Inflammatory macrophage treated with lipopolysaccharide for 1 hour (primary cell): ENCODE data around the gene TTF1.
"Not testable (repeated sequence)": the region's sequence is repeated elsewhere in the genome, so short reads cannot be mapped to it uniquely, and the experiment has no call there.

ENCODE experiments used
- DNase-seq, 2 donors: peaks; one replicate each; pipeline ENCODE4 v3.0.0-alpha.2; 2020 to 2022

TTF1 gene

DNA sequence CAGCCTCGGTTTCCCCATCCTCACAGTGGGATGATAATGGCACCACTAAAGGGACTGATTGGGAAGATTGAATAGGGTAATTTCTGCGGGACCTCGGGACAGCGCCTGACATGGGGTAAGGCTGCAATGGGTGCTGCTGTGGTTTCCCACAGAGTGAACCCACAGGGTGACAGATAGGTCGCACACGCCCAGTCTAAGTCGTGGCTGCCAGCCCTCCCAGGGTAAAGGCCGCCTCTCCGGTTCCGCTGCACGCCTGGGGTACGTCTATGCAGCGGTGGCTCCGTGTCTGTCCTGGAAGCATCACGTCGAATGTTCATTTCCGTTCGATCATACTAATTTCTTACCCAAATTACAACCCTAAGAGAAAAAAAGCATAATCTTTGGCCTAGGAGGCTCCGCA is 4.0 kb upstream of the TTF1 start:
- DNase-seq, result peak in 1 of 2 donors; percentile 11

DNA sequence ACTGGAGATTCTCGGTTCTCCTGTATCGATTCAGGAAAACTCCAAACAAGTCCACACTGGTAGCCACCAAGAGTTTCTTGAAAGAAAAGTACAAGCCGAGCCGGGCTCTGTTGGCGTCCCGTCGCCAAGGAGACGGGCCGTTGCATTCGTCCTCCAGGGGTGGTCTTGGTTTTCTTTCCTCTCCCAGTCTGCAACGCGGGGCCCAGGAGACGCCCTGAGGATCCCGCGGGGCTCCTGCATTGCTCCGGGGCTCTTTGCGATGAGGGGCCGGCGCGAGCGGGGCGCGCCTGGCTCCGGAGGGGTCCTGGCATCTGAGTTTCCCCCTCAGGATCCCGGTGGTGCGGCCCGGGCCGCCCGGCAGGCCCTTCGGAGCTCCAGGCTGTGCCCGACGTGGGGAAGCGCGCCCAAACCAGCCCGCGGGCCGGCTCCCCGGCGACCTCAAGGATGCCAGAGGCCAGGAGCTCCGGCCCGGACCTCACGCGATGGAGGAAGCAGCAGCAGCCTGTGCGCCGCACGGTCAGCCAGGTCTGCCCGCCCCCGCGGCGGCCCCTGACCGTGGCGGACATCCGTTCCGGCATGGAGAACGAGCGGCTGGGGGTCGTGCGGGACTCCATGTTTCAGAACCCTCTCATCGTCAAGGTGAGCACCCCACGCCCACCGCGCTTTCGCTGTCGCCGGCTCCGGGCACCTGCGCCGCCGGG is 3.3 kb upstream of the TTF1 start, which contains the start of gene CFAP77:
Gene CFAP77 (plus strand): TSS at position 384 of the 701 bp plus-strand sequence. CDS start 61 bp downstream, at position 445.
- peak; percentile 15 to 38 for DNase-seq

DNA sequence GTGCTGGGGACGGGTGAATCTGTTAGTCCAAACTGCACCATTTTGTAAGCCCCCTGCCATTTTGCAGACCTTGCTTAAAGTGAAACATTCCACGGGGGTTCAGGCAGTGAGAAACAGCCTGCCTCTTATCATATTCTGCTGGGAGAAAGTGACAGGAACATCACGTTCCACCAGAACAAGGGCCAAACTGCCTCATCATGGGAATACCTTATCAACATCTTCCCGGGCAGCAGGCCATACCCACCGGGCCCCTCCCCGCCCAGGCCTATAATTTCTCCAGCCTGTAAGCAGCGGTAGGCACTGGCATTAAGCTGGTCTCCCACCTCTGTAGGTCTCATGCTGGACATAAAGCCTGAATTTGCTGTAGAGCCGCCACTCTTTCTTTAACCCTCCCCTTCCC is 1.9 kb upstream of the TTF1 start:
- no peak for DNase-seq

DNA sequence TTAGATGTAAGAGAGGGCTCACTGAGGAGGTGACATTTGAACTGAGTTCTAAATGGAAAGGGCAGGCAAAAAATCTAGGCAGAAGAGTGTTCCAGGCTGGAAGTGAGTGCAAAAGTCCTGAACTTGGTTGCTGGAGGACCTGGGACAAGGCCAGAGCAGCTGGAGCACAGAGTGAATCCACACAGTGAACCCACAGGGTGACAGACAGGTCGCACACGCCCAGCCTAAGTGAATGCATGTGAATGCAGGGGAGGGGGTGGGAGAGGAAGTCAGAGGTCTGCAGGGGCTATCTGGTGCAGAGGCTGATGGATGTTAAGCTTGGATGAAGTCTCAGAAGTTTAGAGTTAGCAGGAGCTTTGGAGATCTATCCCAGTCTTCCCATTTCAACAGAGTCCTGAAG is 556 bp upstream of the TTF1 start:
- no peak for DNase-seq

DNA sequence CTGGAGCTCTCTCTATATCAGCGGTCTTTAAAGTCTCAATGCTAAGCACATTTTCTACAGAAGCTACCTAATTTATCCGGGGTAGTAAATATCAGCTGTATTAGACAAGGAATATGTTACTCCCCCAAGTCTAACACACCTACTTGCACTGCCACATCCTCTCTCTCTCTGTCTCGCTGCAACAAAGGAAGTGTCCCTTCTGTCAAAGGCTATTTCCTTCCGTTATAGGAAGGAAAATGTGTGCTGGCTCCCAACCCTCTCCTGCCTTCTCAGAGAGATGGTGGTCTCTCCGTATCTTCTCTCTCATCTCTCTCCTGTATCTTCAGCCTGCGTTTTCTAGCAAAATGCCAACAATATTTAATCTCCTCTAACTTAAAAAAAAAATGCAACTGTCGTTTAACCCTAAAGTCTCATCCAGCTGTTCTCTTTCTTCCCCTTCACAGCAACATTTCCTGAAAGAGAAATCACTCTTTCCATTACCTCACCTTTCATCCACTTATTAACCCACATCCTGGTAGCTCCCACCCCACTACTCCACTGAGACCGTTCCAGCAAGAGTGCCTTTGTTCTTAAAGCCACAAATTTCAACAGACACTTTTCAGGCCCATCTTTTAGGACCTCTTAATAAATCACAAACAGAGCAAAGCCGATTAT is 2.3 kb downstream of the TTF1 start:
- DNase-seq, result no peak

DNA sequence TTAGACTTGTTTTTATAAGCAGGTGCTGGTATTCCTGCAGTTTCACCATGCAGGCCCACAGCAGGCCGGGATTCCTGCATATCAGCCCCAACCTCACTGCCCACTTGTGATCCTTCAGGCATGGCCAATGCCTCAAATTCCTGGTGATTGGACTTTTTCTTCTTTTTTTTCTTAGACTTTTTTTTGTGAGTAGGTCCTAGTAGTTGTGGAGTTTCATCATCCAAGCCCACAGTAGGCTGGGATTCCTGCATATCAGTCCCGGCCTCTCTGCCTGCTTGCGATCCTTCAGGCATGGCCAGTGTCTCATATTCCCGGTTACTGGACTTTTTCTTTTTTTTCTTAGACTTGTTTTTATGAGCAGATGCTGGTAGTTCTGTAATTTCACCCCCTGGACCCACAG is 4.8 kb downstream of the TTF1 start:
- no peak for DNase-seq

DNA sequence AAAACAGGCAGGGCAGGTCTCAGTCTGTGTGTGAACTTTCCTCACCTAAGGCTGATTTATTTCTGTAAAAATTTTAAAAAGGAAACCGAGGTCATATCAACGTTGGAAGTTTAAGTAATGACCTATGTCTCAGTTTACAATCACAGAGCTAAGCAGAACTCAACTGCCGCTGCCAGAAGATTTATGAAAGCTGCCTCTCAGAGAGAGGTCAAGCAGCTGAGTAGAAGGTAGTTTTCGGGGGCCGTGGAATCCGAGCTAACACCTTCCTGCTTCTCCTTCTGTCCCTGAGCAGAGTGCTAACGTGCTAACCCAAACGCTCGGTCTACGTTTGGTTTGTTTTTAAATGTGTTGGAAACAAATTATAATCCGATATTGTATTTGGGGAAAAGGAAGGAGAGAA is 11.1 kb downstream of the TTF1 start:
- DNase-seq, result no peak

DNA sequence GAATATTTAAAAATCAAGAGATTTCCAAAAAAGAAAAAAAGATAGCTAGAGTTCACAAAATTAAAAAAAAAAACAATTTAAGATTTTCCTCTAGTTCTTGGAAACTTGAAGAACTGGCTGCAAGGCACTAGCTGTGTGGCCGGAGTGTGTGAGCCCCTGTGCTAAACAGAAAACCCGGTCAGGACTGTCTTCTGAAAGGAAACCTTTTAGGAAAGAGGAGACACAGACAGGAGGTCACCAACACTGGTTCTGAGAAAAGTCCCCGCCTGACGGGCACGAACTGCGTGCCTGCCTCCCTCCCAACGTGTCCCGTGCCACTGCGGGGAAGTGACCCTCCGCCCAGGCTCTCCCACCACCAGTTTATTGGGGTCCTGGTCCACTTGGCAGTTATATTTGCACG is 15.2 kb downstream of the TTF1 start:
- DNase-seq, result no peak

DNA sequence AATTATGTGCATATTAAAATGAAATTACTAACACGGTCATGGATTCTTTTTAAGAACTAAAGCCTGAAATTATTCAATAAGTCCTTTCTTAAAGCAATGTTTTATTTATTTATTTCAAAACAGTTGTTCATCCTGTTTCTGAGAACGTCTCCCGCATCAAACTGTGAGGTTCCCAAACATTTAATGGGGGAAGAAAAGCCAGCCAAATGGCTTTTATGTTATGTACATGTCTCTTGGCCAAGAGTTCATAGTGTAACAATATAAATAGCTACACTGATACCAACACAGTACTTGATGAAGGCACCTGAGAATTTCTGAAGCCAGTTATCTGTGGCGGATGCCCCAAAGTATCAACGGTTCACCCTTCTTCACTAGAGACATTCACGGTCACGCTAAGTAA is 15.7 kb downstream of the TTF1 start:
- DNase-seq, result no peak

DNA sequence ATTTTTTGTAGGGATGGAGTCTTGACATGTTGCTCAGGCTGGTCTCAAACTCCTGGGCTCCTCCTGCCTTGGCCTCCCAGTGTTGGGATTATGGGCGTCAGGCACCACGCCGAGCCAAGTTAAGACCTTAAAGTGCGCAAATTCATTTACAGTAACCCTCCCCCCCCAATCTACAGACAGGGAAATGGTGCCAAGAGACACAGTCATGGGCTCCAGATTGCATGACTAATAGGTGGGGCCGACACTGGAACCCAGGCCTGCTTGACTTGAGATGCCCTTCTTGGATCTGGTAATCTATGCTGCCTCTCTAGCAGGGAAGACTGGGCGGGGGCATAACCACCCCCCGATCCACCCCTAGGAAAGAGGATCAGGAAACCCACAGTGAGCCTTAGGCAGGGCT is 19.5 kb downstream of the TTF1 start:
- no peak for DNase-seq

DNA sequence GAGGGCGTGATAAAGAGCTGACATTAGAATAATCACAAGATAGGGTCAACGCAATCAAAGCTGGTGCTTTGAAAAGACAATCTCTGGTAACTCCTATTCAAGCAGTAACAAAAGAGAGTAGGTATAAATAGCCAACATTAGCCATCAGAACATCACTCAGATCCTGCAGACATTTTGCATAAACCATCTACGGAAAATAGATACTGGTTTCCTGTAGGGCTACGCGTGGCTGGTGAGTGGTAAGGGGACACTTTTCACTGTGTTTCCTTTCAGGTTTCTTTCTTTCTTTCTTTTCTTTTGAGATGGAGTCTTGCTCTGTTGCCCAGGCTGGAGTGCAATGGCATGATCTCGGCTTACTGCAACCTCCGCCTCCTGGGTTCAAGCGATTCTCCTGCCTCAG is 22.3 kb downstream of the TTF1 start:
- DNase-seq, result no peak

DNA sequence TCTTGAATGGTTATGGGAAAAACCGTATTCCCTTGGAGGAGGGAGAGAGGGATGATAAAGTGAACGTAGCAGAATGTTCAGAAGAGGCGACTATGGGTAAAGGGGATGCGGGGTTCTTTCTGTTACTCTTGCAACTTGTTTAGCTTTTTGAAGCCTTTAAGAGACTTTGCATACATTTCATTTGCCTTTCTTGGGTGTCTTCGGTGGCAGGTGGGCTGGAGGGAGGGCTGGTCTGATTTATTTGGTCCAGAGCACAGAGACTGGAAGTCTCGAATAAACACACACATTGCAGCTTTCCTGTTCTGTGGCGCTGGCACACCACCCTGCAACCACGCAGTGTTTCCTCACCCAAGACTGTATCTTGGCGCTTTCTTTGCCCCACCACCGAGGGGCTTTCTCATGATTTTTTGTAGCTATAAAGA is 23.2 kb downstream of the TTF1 start:
- DNase-seq, result no peak

DNA sequence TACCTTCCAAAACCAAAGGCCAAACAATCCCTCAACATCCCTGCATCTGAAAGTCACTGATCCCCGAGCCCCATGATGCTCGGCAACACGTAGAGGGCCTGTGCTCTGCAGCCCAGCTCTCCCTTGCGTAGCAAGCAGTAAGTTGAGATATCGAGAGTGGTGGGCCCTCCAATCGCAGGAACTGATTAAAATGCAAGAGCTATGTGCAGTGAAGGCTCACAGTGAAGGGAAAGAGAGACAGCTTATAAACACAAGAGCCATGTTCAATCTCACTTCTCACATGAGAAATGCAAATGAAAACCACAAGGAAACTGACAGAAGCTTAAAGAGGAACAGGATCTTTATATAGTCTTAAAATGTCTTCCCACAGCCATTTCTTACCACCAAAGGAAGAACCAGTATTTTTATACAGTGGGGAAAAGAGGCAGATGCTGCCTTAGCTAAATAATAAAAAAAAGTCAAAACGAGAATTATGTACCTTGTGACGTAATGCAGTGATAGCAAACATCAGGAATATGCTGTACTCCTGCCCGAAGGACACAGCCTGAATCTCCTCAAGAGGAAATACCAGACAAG is 24.6 kb downstream of the TTF1 start:
- DNase-seq, result peak; percentile 43 to 55

DNA sequence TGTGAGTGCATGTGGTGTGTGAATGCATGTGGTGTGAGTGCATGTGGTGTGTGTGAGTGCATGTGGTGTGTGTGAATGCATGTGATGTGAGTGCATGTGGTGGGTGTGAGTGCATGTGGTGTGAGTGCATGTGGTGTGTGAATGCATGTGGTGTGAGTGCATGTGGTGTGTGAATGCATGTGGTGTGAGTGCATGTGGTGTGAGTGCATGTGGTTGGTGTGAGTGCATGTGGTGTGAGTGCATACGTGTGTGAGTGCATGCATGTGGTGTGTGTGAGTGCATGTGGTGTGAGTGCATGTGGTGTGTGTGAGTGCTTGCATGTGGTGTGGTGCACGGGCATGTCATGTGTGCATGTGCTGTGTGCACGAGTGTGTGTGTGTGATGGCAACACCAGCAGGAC is 28.2 kb downstream of the TTF1 start:
- DNase-seq, result not testable (repeated sequence)

DNA sequence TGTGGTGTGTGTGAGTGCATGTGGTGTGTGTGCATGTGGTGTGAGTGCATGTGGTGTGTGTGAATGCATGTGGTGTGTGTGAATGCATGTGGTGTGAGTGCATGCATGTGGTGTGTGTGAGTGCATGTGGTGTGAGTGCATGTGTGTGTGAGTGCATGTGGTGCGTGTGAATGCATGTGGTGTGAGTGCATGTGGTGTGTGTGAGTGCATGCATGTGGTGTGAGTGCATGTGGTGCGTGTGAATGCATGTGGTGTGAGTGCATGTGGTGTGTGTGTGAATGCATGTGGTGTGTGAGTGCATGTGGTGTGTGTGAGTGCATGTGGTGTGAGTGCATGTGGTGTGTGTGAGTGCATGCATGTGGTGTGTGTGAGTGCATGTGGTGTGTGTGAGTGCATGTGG is 28.9 kb downstream of the TTF1 start:
- DNase-seq, result not testable (repeated sequence)

DNA sequence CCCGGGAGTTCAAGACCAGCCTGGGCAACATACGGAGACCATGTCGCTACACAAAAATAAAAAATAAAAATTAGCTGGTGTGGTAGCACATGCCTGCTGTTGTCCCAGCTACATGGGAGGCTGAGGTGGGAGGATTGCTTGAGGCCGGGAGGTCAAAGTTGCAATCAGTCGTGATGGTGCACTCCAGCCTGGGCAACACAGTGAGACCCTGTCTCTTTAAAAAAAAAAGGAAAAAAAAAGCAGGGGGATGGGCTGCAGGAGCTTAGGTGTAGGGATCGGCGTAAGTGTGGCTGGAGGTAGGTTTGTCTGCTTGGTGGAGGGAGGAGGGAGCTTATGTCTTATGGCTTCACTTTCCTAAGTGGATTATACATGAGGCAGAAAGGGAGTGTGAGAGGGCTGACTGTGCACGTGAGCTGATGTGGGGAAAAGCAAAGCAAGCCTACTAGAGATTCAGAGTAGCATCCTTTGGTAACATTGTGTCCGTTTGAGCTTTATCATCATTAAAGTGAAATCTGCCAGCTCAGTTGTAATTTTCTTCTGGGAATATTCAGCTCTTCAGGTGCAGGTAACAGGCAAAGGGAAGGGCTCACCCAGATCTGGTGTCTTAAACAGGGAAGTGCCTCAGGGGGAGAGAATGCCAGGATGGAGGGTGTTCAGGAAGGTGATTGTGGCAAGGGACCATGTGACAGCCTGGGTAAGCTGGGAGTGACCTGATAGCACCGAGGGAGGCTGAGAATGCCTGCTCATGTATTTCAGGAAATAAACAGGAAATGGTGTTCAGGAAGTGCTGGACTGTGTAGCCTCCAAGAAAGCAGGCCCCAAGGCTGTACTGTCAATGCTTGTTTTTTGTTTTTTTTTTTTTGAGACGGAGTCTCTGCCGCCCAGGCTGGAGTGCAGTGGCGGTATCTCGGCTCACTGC is 34.2 kb downstream of the TTF1 start:
- peak; percentile 64 to 78 for DNase-seq

DNA sequence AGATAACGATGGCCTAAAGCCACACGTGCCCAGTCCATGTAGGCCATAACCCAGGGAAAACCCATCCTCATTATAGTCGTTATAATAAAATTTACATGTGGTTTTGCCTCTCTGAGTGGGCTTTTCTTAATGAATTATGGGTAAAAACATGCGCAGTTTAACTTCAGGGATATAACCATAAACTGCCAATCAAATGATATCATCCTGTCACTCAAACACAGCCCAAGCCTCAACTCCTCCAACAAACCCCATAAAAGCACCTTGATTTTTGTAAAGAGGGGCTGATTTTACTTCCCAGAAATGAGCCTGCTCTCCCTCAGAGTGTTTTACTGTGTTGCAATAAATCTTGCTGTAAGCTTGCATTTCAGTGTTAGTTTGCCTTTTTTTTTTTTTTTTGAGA is 36.0 kb downstream of the TTF1 start:
- DNase-seq, result no peak

DNA sequence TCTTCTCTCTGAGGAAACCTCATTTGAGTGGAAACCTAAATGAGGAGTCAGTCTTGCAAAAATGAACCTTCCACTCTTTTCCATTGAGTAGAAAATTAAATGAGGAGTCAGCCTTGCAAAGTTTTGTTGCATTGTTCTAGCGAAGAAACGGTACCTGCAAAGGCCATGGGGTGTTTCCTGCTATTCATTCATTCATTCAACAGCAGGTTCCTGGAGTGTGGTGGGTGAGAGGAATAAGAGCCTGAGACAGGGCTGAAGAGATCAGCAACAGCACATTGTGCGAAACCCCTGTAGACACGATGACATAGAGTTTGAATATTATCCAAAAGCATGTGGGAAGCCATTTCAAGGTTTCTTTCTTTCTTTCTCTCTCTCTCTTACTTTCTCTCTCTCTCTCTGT is 37.2 kb downstream of the TTF1 start:
- DNase-seq, result no peak

DNA sequence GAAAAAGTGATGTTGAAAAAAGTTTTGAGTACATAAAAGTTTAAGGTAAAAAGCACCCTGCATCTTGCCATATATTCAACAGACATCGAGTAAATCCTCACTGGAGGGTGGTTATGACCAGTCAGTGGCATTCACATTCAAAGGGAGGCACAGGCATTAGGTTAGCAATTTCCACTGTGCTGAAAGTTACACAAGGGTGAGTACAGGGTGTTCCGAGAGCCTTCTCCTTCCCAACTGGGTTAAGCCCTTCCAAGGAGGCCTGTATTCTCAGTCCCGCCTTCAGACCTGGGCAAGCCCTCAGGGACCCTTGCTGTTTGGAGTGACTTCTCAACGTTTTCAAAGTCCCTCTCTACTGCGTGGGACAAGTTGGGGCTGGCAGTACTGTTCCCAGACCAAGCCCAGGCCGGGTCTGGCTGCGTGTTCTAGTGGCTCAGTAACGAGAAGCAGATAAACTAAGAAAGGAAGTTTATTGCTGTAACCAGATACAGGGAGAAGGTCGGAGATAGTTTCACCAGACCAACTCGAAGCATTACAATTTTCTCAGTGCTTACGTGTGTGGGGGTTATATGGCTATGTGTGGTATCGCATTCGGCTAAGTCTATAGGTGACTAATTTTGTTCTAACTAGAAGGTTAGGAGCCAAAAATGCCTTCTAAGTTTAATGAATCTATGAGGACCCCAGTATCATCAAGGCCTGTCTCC is 38.9 kb downstream of the TTF1 start:
- no peak for DNase-seq

DNA sequence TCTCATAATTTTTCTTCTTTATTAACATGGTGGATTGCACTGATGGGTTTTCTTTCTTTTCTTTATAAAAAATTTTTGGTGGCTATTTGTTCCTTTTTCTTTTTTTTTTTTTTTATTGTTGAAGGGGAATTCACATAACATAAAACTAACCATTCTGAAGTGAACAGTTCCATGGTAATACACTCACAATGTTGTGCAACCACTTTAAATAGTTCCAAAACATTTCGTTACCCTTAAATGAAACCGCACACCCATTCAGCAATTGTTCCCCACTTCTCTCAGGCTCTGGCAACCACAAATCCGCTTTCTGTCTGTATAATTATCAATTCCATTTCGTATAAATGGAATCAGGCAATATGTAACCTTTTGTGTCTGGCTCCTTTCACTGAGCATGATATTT is 40.2 kb downstream of the TTF1 start:
- DNase-seq, result peak; percentile 56 to 66

DNA sequence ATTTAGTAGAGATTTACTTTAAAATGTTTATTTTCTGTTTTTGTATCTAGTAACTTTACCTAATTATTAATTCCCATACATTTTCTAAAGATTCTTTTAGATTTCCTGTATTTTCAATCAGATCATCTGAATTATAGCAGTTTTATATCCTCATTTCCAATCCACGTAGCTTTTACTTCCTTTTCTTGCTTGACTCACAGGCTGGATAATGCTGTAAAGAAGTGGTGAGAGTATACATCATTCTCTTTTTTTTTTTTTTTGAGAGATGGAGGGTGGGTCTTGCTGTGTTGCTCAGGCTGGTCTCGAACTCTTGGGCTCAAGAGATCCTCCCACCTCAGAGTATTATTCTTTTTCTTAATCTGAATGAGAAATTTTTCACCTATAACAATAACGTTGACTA is 40.7 kb downstream of the TTF1 start:
- no peak for DNase-seq

DNA sequence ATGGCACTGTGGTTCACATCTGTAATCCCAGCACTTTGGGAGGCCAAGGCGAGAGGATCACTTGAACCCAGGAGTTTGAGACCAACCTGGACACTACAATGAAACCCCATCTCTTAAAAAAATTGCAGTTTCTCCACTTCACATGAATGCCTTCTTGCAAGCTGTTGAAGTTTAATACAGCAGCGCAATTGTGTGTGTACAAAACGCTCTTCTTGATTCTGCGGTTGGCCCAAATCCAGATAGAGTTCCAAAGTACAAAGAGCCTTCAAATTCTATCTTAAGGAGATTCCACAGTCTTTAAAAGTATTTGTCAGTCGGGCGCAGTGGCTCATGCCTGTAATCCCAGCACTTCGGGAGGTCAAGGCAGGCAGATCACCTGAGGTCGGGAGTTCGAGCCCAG is 42.6 kb downstream of the TTF1 start:
- no peak for DNase-seq

DNA sequence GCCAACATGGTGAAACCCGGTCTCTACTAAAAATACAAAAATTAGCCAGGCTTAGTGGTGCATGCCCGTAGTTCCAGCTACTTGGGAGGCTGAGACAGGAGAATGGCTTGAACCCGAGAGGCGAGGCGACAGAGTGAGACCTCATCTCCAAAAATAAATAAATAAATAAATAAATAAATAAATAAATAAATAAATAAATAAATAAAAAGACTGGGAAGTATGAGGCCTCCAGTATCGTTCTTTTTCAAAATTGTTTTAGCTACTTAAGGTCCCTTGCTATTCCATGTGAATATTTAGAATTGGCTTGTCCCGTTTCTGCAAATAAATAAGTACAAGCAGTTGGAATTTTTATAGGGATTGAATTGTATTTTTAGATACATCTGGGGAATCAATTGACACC is 48.9 kb downstream of the TTF1 start:
- DNase-seq, result no peak
